RCC 7860 (cell line): ENCODE results near the gene ETV5.

Experiments used
- DNase-seq: peaks from one replicate; pipeline ENCODE4 v3.0.0-alpha.2; 2015; ENCODE audit warnings: low spot score
- FAIRE-seq: peaks from 2 replicates; lab custom pipeline; 2012; peaks lifted over from hg19 to GRCh38; lab: Jason Lieb, UNC

Gene ETV5

GRCh38 chr3:186097663-186098451 is 11.0 kb downstream of the ETV5 start:
- DNase-seq (no peak), FAIRE-seq (no peak)

GRCh38 chr3:186097317-186097662 is 11.6 kb downstream of the ETV5 start:
- no peak for DNase-seq
- no peak for FAIRE-seq

- DNase-seq = no peak
- no peak for FAIRE-seq
These were observed 12.6 kb downstream of the ETV5 start for GRCh38 chr3:186096290-186096689.

GRCh38 chr3:186095561-186096081 is 13.3 kb downstream of the ETV5 start:
- FAIRE-seq (no peak), DNase-seq (no peak)

GRCh38 chr3:186094696-186095425 is 14.0 kb downstream of the ETV5 start:
- no peak for FAIRE-seq

GRCh38 chr3:186094271-186094670 is 14.6 kb downstream of the ETV5 start:
- no peak for FAIRE-seq
- no peak for DNase-seq

More at GRCh38 chr3:186094696-186095425, 14.0 kb downstream of the ETV5 start:
- DNase-seq = no peak

- FAIRE-seq (no peak), DNase-seq (no peak)
These were observed 15.5 kb downstream of the ETV5 start for GRCh38 chr3:186093271-186093900.

- DNase-seq = no peak
- FAIRE-seq = no peak
These were observed 16.4 kb downstream of the ETV5 start for GRCh38 chr3:186092360-186093070.

- FAIRE-seq = no peak
- no peak for DNase-seq
These were observed 18.0 kb downstream of the ETV5 start for GRCh38 chr3:186090901-186091300.

GRCh38 chr3:186088335-186088734 is 20.6 kb downstream of the ETV5 start:
- DNase-seq (no peak), FAIRE-seq (no peak)

- FAIRE-seq (no peak), DNase-seq (no peak)
These were observed 24.6 kb downstream of the ETV5 start for GRCh38 chr3:186084264-186084663.

- no peak for FAIRE-seq
- no peak for DNase-seq
These were observed 25.1 kb downstream of the ETV5 start for GRCh38 chr3:186083746-186084145.

- no peak for DNase-seq
- no peak for FAIRE-seq
These were observed 26.7 kb downstream of the ETV5 start for GRCh38 chr3:186082150-186082549.

GRCh38 chr3:186081678-186082077 is 27.2 kb downstream of the ETV5 start:
- FAIRE-seq = no peak
- no peak for DNase-seq

- FAIRE-seq = no peak
- DNase-seq = no peak
These were observed 27.9 kb downstream of the ETV5 start for GRCh38 chr3:186080849-186081438.

- FAIRE-seq (no peak), DNase-seq (no peak)
These were observed 29.0 kb downstream of the ETV5 start for GRCh38 chr3:186079925-186080324.

GRCh38 chr3:186077466-186077865 is 31.4 kb downstream of the ETV5 start:
- FAIRE-seq = no peak
- no peak for DNase-seq

- no peak for FAIRE-seq
These were observed 32.8 kb downstream of the ETV5 start for GRCh38 chr3:186075931-186076567.

GRCh38 chr3:186075489-186075888 is 33.4 kb downstream of the ETV5 start:
- no peak for FAIRE-seq
- no peak for DNase-seq

More at GRCh38 chr3:186075931-186076567, 32.8 kb downstream of the ETV5 start:
- no peak for DNase-seq

GRCh38 chr3:186073641-186074040 is 35.2 kb downstream of the ETV5 start:
- no peak for FAIRE-seq
- DNase-seq = no peak
